ENCODE measurements around the gene RNF217.

RNF217 gene

DNA sequence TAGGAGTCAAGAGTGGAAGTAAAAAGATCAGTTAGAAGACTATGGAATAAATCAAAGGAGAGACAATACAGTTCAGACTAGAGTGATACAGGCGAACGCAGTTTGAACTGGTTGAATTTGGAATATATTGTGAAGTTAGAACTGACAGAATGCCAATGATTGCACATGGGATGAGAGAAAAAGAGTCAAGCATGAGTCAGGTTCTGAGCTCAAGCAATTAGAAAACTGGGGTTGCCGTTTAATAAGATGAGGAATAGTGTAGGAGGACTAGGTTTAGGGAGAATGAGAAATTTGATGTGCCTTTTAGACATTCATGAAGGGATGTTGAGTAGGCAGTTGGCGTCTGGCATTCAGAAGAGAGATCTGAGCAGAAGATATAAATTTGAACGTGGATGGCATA, 8.0 kb downstream of the RNF217 start:
- no peak overlapping the region for H3K4me3 ChIP-seq (ENCODE audit: low read depth, low read length)
- TF ChIP-seq, protein P1, sequence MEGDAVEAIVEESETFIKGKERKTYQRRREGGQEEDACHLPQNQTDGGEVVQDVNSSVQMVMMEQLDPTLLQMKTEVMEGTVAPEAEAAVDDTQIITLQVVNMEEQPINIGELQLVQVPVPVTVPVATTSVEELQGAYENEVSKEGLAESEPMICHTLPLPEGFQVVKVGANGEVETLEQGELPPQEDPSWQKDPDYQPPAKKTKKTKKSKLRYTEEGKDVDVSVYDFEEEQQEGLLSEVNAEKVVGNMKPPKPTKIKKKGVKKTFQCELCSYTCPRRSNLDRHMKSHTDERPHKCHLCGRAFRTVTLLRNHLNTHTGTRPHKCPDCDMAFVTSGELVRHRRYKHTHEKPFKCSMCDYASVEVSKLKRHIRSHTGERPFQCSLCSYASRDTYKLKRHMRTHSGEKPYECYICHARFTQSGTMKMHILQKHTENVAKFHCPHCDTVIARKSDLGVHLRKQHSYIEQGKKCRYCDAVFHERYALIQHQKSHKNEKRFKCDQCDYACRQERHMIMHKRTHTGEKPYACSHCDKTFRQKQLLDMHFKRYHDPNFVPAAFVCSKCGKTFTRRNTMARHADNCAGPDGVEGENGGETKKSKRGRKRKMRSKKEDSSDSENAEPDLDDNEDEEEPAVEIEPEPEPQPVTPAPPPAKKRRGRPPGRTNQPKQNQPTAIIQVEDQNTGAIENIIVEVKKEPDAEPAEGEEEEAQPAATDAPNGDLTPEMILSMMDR (IDR thresholded peaks at IDR 0.05; ENCODE audit: borderline replicate concordance, insufficient read depth, low read depth, low read length), result no peak

DNA sequence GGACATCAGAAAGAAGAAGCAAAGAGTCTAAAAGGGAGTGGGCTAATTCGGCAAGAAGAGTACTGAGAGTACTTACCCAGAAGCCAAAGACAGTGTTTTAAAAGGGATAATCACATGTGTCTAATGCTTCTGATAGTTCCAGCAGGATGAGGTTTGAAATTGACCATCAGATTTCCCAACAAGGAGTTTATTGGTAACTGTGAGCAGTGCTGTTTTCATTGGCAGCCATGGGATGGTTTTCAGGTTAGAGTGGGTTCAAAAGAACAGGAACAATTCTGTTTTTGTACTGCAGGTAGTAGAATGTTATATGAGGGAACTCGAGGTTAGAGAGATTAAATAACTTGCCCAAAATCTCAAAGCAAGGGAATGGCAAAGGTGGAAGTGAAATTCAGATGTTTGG, 8.5 kb downstream of the RNF217 start:
- H3K4me3 ChIP-seq (ENCODE audit: low read depth, low read length), result no peak overlapping the region
- TF ChIP-seq, protein P1 (IDR thresholded peaks at IDR 0.05; ENCODE audit: borderline replicate concordance, insufficient read depth, low read depth, low read length), result no peak

DNA sequence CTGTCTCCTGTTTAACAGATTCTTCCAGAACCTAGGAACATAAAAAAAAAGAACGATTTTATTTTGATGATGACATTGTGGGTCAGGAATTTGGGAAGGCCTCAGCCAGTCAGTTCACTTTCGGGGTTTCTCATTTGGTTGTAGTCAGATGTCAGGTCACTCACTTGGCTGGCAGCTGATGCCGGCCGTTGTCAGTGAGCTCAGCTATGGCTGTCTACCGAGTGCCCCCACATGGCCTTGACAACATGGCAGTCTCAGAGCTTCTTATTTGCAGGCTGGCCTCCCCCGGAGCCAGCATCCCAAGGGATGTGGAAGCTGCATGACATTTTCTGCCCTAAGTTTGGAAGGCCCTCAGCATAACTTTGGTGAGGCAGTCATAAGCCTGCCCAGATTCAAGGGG, 11.5 kb downstream of the RNF217 start:
- TF ChIP-seq, protein P1 (IDR thresholded peaks at IDR 0.05; ENCODE audit: borderline replicate concordance, insufficient read depth, low read depth, low read length), result no peak
- H3K4me3 ChIP-seq (ENCODE audit: low read depth, low read length), result no peak overlapping the region

DNA sequence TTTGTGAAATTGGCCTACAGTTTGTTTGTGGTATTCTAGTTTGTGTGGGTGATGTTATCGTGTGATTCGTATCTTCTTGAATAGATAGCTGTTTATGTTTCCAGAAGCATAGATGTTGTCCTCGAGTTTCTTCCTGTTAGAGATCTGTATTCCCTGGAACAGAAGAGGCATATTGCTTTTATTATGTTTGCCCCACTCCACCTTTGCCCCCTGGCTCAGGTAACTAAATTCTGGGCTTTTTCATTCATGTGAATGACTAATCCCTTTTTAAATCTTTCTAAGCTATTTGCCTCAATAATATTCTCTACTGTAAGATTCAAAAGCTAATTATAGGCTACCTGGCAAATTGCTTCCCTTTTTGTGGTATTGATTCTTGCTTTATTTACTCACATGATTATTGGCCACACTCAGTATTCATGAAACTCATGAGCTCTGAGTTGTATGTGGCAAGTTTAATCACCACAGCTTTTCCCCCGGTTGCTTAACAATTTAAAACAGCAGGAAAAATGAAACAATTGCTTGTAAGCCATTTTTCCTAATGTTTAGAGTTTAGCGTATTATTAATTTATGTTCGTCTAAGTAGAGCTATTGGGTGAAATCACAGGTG, 12.6 kb downstream of the RNF217 start:
- no peak overlapping the region for H3K4me3 ChIP-seq (ENCODE audit: low read depth, low read length)
- TF ChIP-seq, protein P1 (IDR thresholded peaks at IDR 0.05; ENCODE audit: borderline replicate concordance, insufficient read depth, low read depth, low read length), result no peak

DNA sequence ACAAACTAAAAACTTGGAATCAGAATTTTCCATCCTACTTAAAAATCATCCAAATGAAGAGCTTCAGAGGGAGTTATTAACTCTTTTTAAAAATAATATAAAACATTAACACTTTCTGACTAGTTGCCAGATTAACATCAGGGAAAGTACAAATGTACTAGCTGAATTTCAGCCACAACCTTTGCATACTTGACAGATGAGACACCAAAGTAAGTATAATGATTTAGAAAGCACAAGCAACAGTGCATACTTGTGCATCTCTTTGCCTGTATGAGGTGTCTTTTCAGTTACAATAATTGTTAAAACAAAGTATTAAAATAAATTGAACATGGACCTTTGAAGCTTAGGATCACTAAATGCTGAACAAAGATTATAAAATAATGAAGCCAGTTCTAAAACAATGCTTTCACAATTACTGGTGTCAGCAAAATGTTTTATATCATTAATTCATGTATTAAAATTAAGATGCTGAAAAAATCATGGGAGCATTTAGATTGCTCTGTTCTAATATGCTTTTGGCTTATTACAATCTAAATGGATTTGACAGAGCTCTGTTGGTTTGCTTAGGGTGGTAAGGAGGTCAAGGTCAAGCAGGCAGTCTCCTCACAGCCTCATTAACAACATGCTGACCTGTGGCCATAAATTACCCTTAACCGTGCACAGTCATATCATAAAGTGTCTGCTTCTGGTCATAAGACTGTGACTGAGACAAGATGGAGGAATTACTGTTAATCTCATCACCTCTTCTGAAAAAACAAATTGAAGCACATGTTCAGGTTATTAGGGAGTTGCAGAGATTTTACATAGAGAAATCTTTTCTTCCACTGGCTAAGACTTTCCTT, 15.1 kb downstream of the RNF217 start:
- H3K4me3 ChIP-seq (ENCODE audit: low read depth, low read length), result no peak overlapping the region
- TF ChIP-seq, protein P1 (IDR thresholded peaks at IDR 0.05; ENCODE audit: borderline replicate concordance, insufficient read depth, low read depth, low read length), result no peak

DNA sequence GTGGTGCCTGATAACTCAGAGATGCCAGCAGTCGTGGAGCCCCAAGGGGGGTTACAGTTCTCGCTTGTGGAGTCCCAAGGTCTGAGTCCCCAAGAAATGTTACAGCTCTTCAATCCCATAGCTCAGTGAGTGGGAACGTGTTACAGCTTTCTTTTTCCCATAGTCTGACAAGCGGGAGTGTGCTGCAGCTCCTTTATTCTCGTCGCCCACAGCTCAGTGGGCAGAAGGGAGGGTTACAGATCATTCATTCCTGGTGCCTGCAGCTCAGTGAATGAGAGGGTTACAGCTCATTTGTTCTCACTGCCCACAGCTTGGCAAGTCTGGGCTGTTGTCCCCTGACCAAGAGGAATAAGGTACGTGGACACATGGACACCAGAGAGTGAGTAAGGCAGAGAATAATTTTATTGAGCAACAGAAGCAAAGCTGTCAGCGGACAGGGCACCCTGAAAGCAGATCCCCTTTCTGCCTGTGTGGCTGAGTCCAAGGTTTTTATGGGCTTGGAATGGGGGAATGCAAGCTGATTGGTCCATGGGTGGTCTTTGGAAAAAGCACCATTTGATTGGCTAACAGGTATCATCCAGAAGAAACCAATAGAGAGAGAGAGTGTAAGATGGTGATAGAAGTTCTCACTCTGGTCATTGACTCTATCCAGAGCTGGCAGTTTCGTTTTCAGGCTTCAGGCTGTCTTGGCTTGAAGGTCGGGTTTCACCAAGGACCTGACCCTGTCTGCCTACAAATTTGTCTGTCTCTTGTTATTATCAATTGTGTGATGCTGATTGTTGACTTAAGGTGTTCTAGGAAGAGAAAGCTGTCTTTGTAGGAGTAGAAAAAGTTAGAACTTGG, 16.4 kb downstream of the RNF217 start:
- TF ChIP-seq, protein P1 (IDR thresholded peaks at IDR 0.05; ENCODE audit: borderline replicate concordance, insufficient read depth, low read depth, low read length), result no peak
- H3K4me3 ChIP-seq (ENCODE audit: low read depth, low read length), result no peak overlapping the region

Data from GM12875 (cell line).